Bronchial epithelial cell (primary cell): Measurements from ENCODE around the gene KCNJ10. TPM values are rescaled to one million over a fixed set of nuclear protein-coding genes. Genes with fewer than 3 reads are reported as not detected.

Experiments used
- DNase-seq: peaks from one replicate; pipeline ENCODE4 v3.0.0-alpha.2; 2010; ENCODE audit warnings: low read depth
- FAIRE-seq: peaks from 2 replicates; lab custom pipeline; 2011; peaks lifted over from hg19 to GRCh38; lab: Jason Lieb, UNC
- H3K27me3 ChIP-seq: 2 replicates; pipeline ENCODE4 v1.5.1; 2011; ENCODE audit warnings: low read length; ENCODE audit not compliant: control insufficient read depth, insufficient read depth
- H3K36me3 ChIP-seq: 2 replicates; pipeline ENCODE4 v1.5.1; 2011; ENCODE audit warnings: low read length; ENCODE audit not compliant: control insufficient read depth, insufficient read depth
- H3K4me3 ChIP-seq: 2 replicates; pipeline ENCODE4 v1.5.1; 2011; ENCODE audit warnings: mild to moderate bottlenecking, low read depth, low read length, control low read depth
- total RNA-seq: library from RNA; depleted of rRNA; stranded (reverse); fragments of >200 nt; gene quantifications from 2 replicates; pipeline ENCODE4 v1.2.1, GENCODE V29; 2014
- TF ChIP-seq, protein P1 (sequence below): IDR thresholded peaks from 2 replicates; pipeline ENCODE4 v1.5.1; 2011; ENCODE audit warnings: mild to moderate bottlenecking, moderate library complexity, low read length, control low read depth, inconsistent platforms; ENCODE audit not compliant: insufficient read depth, severe bottlenecking

Gene KCNJ10
- total RNA-seq, 1 donor from 2014 or later, result not detected

DNA sequence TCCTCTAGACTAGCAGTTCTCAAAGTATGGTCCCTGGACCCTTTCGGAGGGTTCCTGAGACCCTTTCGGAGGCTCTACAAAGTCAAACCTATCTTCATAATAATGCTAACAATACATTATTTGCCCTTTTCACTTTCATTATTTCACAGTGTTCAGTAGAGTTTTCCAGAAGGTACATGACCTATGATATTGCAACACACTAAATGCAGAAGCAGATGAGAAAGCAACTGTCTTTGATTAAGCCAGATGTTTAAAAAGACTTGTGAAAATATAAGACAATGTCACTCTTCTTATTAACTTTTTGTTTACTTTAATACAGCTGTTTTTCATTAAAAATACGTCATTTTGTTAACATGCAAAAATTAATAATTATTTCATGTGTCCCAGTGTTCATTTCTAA, 5.8 kb downstream of the KCNJ10 start:
- TF ChIP-seq, protein P1, sequence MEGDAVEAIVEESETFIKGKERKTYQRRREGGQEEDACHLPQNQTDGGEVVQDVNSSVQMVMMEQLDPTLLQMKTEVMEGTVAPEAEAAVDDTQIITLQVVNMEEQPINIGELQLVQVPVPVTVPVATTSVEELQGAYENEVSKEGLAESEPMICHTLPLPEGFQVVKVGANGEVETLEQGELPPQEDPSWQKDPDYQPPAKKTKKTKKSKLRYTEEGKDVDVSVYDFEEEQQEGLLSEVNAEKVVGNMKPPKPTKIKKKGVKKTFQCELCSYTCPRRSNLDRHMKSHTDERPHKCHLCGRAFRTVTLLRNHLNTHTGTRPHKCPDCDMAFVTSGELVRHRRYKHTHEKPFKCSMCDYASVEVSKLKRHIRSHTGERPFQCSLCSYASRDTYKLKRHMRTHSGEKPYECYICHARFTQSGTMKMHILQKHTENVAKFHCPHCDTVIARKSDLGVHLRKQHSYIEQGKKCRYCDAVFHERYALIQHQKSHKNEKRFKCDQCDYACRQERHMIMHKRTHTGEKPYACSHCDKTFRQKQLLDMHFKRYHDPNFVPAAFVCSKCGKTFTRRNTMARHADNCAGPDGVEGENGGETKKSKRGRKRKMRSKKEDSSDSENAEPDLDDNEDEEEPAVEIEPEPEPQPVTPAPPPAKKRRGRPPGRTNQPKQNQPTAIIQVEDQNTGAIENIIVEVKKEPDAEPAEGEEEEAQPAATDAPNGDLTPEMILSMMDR, result no peak
- H3K36me3 ChIP-seq, result no peaks in the 10 kb centered on the region
- FAIRE-seq, result no peak
- DNase-seq, result no peak
- H3K27me3 ChIP-seq, result peaks cover 28% of the 10 kb centered on the region
- no peak overlapping the region for H3K4me3 ChIP-seq

DNA sequence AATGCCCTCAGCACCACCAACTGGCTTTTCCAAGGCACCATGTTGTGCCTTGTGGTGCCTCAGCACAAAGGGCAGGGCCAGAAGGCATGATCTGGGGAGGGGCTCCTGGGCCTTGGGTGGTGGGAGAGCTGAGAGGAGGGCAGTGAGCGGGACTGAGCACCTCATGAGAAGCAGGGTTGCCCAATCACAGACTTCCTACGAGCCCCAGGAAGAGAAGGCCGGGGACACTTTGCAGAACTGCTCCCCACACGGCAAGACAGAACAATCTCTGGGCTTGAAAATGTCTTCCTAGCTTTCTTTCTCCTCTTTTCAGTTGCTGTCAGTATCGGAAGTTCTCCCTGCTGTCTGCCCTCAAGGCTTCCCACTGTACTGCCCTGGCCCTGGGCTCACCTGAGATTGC, 6.8 kb downstream of the KCNJ10 start:
- TF ChIP-seq, protein P1, result no peak
- Histone ChIP-seq H3K27me3 (peaks cover 27% of the 10 kb centered on the region), H3K4me3 (no peak overlapping the region), H3K36me3 (no peaks in the 10 kb centered on the region)
- FAIRE-seq (no peak), DNase-seq (no peak)

DNA sequence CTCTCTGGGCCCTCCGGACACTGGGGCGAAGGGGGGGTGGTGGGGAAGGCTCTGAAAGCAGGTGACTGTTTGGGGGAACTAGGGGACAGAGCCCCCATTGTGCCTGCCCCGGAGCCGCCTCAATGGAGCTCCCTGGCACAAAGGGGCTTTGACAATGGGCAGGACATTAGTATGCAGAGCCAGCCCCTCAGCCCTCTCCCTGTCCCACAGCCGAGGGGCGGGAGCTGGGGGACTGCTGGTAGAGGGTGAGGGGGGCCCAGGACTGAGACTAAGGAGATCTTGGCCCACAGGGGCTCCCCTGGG, 7.8 kb downstream of the KCNJ10 start:
- DNase-seq, result no peak
- Histone ChIP-seq H3K4me3 (no peak overlapping the region), H3K27me3 (peaks cover 24% of the 10 kb centered on the region), H3K36me3 (no peaks in the 10 kb centered on the region)
- TF ChIP-seq, protein P1, result no peak
- no peak for FAIRE-seq

DNA sequence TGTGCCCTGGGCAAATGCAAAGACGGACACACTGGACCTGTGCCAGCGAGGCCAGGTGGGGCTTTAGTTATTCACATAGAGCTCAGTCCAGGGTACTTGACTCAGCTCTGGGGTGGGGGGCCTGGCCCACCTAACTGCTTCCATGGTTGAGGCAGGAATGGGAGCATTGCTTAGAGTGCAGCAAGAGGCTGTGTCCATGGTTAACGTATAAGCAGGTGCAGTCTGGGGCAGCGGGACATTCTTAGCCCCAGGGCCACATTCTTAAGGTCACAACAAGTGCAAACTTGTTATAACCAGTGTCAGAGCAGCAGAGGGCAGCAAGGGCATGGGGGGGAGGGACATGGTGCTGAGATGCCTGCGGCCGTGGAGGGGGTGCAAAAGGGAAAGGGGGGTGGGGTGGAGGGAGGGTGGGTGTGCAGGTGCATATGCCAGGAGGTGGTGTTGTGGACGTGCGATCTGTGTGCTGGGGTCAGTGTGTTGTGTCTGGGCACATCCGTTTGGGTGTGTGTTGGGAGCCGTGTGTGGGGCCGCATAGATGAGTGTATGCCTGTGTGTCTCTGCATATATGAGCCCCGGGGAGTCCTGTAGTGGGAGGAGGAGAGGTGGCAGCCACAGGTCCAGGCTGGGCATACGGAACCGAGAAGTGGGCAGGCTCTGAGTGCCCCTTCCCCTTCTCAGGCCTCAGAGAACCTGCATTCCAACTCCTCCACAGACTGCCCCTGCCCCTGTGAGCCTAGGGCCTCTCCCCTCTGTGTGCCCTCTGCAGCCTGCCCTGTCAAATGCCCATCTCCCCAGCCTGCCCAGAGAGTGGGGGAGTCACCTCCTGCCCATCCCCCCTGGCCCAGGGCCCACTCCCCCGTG, 8.4 kb downstream of the KCNJ10 start:
- TF ChIP-seq, protein P1, result no peak
- H3K36me3 ChIP-seq, result no peaks in the 10 kb centered on the region
- DNase-seq (peak; percentile 52), FAIRE-seq (no peak)
- no peak overlapping the region for H3K4me3 ChIP-seq
- H3K27me3 ChIP-seq, result peaks cover 22% of the 10 kb centered on the region

DNA sequence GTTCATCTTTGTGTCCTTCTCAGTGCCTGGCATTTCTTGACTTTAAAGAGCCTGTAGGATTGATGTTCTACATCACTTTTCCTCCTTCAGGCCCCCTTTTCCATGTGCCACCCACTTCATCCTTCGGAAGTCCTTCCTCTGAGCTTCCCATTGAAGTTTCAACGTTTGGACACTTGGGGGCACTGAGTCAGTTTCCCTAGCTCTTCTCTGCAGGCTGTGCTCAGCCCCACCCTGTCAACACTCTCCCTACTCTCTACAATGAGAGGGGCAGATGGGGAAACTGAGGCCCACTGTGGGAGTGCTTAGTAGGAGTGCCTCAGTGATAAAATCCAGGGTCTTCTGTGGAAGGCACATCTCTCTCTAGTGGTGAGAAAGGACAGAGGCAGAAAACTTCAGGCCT, 11.9 kb downstream of the KCNJ10 start:
- peak; percentile 20 for DNase-seq
- H3K4me3 ChIP-seq, result no peak overlapping the region
- TF ChIP-seq, protein P1, result peak; percentile 25
- FAIRE-seq, result no peak
- H3K27me3 ChIP-seq, result peaks cover 21% of the 10 kb centered on the region
- no peaks in the 10 kb centered on the region for H3K36me3 ChIP-seq
